Karpas-422 (cell line): ENCODE results near the gene MAD1L1. TPM values are rescaled to one million over a fixed set of nuclear protein-coding genes. Genes with fewer than 3 reads are reported as not detected.

Source experiments
- DNase-seq: peaks from one replicate; pipeline ENCODE4 v3.0.0-alpha.2; 2015
- H2AFZ ChIP-seq: fragments of 200-600 bp; sonication (generic); 2 replicates; pipeline ENCODE4 v1.6.1; 2014; ENCODE audit warnings: antibody characterized with exemption, low read length, mixed read lengths
- H3K27ac ChIP-seq: fragments of 200-600 bp; sonication (generic); 2 replicates; pipeline ENCODE4 v1.5.1; 2014; ENCODE audit warnings: mild to moderate bottlenecking, low read length, moderate library complexity
- H3K27me3 ChIP-seq: fragments of 200-600 bp; sonication (generic); 2 replicates; pipeline ENCODE4 v1.6.1; 2014; ENCODE audit warnings: low read length, mixed read lengths
- H3K36me3 ChIP-seq: fragments of 200-600 bp; sonication (generic); 2 replicates; pipeline ENCODE4 v1.6.1; 2014; ENCODE audit warnings: low read length, mixed read lengths; ENCODE audit not compliant: insufficient read depth
- H3K4me1 ChIP-seq: fragments of 200-600 bp; sonication (generic); 2 replicates; pipeline ENCODE4 v1.6.1; 2014; ENCODE audit warnings: mild to moderate bottlenecking, low read length, mixed read lengths
- H3K4me2 ChIP-seq: fragments of 200-600 bp; sonication (generic); 2 replicates; pipeline ENCODE4 v1.6.1; 2014; ENCODE audit warnings: low read length, low read depth, mild to moderate bottlenecking; ENCODE audit not compliant: poor library complexity, severe bottlenecking
- H3K4me3 ChIP-seq: fragments of 200-600 bp; sonication (generic); 2 replicates; pipeline ENCODE4 v1.5.1; 2014; ENCODE audit warnings: mild to moderate bottlenecking, antibody characterized with exemption, low read length, mixed read lengths
- H3K79me2 ChIP-seq: fragments of 200-600 bp; sonication (generic); 2 replicates; pipeline ENCODE4 v1.6.1; 2014; ENCODE audit warnings: mild to moderate bottlenecking, low read length, mixed read lengths
- H3K9ac ChIP-seq: fragments of 200-600 bp; sonication (generic); 2 replicates; pipeline ENCODE4 v1.6.0; 2014; ENCODE audit warnings: low read length
- H3K9me2 ChIP-seq: fragments of 200-600 bp; sonication (generic), shearing (Covaris generic); replicated peaks from 2 replicates; pipeline ENCODE4 v1.6.0; 2014; ENCODE audit warnings: mild to moderate bottlenecking, low read length, moderate library complexity; ENCODE audit not compliant: insufficient read depth
- H3K9me3 ChIP-seq: fragments of 300-700, 200-600 bp; sonication (generic); 2 replicates; pipeline ENCODE4 v1.6.1; 2014; ENCODE audit warnings: low read length, mixed read lengths
- H4K20me1 ChIP-seq: fragments of 200-600 bp; sonication (generic); 2 replicates; pipeline ENCODE4 v1.6.1; 2014; ENCODE audit warnings: mild to moderate bottlenecking, antibody characterized with exemption, low read length, low read depth; ENCODE audit not compliant: insufficient read depth
- total RNA-seq: library from RNA; depleted of rRNA; stranded (reverse); fragments of >200 nt; shearing (Covaris generic); gene quantifications from 2 replicates; pipeline ENCODE4 v1.2.3, GENCODE V29; 2014; ENCODE audit warnings: low replicate concordance

MAD1L1 gene
- total RNA-seq, 1 experiment from 2014 or later = 38.6 TPM

DNA sequence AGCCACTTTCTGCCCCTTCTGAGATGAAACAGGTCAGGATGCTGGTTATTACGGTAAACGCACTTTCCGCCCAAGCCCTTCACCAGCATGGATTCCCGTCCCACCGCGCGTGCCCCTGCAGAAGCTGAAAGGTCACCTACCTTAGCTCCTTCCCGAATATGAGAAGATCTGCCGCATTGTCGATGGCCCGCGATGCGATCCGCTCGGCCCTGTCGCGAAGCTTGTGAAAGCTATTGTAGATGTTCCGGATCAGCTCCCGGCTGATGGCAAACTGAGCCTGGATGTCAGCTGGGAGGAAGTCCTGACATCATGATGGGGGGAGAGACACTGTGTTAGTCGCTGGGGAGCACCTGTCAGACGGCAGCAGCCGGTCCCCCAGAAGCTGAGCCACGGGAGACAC lies 31.4 kb upstream of the MAD1L1 start:
- Histone ChIP-seq H3K9me2 (no peaks in the 10 kb centered on the region), H3K36me3 (no peaks in the 10 kb centered on the region), H3K79me2 (no peaks in the 10 kb centered on the region), H3K4me2 (no peak overlapping the region), H4K20me1 (no peaks in the 10 kb centered on the region), H2AFZ (no peak overlapping the region), H3K4me1 (no peaks in the 10 kb centered on the region; the same call in 1 of the 2 replicates), H3K27me3 (no peaks in the 10 kb centered on the region), H3K4me3 (no peak overlapping the region), H3K27ac (no peak overlapping the region), H3K9ac (no peak overlapping the region), H3K9me3 (no peaks in the 10 kb centered on the region)
- DNase-seq = no peak

GRCh38 chr7:2263176-2263575 lies 30.4 kb upstream of the MAD1L1 start:
- H3K27ac ChIP-seq = no peak overlapping the region
- no peaks in the 10 kb centered on the region for H3K9me3 ChIP-seq
- DNase-seq = no peak
- H2AFZ ChIP-seq = no peak overlapping the region
- no peaks in the 10 kb centered on the region; the same call in 1 of the 2 replicates for H3K4me1 ChIP-seq
- H3K36me3 ChIP-seq = no peaks in the 10 kb centered on the region
- H4K20me1 ChIP-seq = no peaks in the 10 kb centered on the region
- no peak overlapping the region for H3K4me3 ChIP-seq
- no peaks in the 10 kb centered on the region for H3K27me3 ChIP-seq
- no peak overlapping the region for H3K4me2 ChIP-seq
- H3K79me2 ChIP-seq = no peaks in the 10 kb centered on the region
- H3K9me2 ChIP-seq = no peaks in the 10 kb centered on the region
- no peak overlapping the region for H3K9ac ChIP-seq

DNA sequence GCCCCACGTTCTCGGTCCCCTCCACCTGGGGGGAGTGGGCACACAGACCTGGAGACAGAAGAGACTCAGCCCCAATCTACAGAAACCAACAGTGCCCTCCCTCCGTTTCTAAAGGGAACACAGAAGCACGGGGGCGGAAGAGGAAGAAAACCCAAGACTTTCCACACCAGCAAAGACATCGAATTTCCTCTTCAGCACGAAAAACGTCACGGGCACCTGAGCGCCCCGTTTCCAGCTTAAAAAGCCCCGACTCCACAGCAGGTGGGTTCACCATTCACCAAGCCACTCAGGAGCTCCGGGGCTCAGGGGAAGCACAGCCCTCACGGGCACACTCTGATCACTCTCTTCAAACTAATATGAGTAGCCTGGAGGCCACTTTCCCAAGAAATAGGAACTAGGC lies 28.9 kb upstream of the MAD1L1 start:
- Histone ChIP-seq H3K4me1 (no peaks in the 10 kb centered on the region; the same call in 1 of the 2 replicates), H3K27ac (no peak overlapping the region), H3K9ac (no peak overlapping the region), H3K27me3 (no peaks in the 10 kb centered on the region), H3K36me3 (no peaks in the 10 kb centered on the region), H3K4me2 (no peak overlapping the region), H2AFZ (no peak overlapping the region), H3K9me3 (no peaks in the 10 kb centered on the region), H3K9me2 (no peaks in the 10 kb centered on the region), H3K4me3 (no peak overlapping the region), H3K79me2 (no peaks in the 10 kb centered on the region), H4K20me1 (no peaks in the 10 kb centered on the region)
- no peak for DNase-seq

GRCh38 chr7:2260820-2261219 lies 28.1 kb upstream of the MAD1L1 start:
- Histone ChIP-seq H2AFZ (no peak overlapping the region), H3K27ac (no peak overlapping the region), H4K20me1 (no peaks in the 10 kb centered on the region), H3K36me3 (no peaks in the 10 kb centered on the region), H3K4me2 (no peak overlapping the region), H3K4me1 (no peaks in the 10 kb centered on the region; the same call in 1 of the 2 replicates), H3K79me2 (no peaks in the 10 kb centered on the region), H3K27me3 (no peaks in the 10 kb centered on the region), H3K9me3 (no peaks in the 10 kb centered on the region), H3K4me3 (no peak overlapping the region), H3K9ac (no peak overlapping the region), H3K9me2 (no peaks in the 10 kb centered on the region)
- no peak for DNase-seq

DNA sequence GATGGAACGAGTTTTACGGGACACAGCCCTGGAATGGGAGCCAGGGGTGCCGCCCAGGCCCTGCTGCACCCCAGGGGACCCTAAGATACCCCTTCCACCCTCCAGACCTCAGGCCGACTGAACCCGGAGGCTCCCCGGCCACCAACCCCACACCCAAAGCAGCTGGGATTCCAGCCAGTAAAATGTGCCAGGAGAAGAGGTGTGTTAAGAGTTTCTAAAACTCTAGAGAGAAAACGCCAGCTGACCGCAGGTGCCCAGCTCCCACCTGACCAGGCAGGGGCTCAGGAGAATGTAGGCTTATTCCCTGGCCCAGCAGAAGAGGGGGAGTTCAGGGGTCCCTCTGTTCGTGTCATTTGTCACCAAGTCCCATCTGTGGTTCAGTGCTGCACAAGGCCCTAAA lies 26.7 kb upstream of the MAD1L1 start:
- Histone ChIP-seq H3K9ac (no peak overlapping the region), H2AFZ (no peak overlapping the region), H3K4me3 (no peak overlapping the region), H3K9me3 (no peaks in the 10 kb centered on the region), H4K20me1 (no peaks in the 10 kb centered on the region), H3K27ac (no peak overlapping the region), H3K36me3 (no peaks in the 10 kb centered on the region), H3K27me3 (no peaks in the 10 kb centered on the region), H3K4me1 (no peaks in the 10 kb centered on the region; the same call in 1 of the 2 replicates), H3K9me2 (no peaks in the 10 kb centered on the region), H3K4me2 (no peak overlapping the region), H3K79me2 (no peaks in the 10 kb centered on the region)
- no peak for DNase-seq

DNA sequence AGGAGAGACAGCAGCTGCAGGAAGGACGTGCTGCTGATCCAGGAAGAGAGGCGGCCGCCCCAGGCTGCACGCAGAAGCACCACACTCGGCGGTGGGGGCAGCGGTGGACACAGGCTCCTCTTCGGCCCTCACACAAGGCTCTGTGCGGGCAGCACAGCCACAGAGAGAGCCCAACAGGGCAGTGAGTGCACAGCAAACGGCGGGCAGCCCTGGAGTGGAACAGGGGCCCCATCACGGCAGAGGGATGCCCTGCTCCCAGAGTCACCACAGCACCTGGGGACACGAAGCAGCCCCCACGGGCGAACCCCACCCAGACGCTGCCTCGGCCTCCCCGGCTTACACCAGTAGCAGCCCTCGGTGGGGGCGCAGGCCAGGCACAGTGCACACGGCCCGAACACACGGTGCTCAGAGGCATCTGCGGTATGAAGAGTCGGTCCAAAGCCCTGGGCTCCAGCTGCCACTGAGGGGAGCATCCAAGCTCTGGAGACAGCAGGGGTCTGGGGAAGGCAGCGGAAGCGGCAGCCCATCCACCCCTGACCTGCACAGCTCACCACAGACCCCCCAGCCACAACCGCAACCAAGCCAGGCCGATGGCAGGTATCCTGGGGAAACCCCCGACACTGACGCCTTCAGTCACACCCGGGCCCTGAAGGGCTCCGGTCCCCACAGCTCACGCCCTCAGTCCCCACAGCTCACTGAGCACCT lies 26.1 kb upstream of the MAD1L1 start:
- H3K4me2 ChIP-seq = no peak overlapping the region
- no peaks in the 10 kb centered on the region for H3K79me2 ChIP-seq
- H2AFZ ChIP-seq = no peak overlapping the region
- H3K27ac ChIP-seq = no peak overlapping the region
- H3K9me2 ChIP-seq = no peaks in the 10 kb centered on the region
- no peak overlapping the region for H3K9ac ChIP-seq
- no peaks in the 10 kb centered on the region for H3K27me3 ChIP-seq
- H3K9me3 ChIP-seq = no peaks in the 10 kb centered on the region
- H3K4me3 ChIP-seq = no peak overlapping the region
- no peaks in the 10 kb centered on the region for H4K20me1 ChIP-seq
- no peak for DNase-seq
- H3K4me1 ChIP-seq = no peaks in the 10 kb centered on the region; the same call in 1 of the 2 replicates
- no peaks in the 10 kb centered on the region for H3K36me3 ChIP-seq

DNA sequence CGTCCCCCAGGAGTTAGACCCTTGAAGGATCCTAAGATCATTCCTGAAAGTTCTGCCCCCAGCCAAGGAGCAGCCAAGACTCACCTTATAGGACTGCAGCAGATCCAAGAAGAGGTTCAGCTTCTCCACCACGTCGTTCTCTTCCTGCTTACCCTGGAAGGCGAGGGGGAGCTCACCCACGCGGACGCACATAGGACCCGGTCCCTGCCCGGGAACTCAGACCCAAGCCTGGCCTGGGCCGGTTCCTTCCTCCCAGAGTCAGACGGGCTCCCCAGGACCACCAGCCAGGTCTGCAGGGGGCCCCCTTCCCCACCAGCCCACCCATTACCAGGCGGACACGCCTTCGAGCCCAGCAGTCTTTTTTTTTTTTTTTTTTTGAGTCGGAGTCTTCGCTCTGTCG lies 24.9 kb upstream of the MAD1L1 start:
- H4K20me1 ChIP-seq = no peaks in the 10 kb centered on the region
- H3K36me3 ChIP-seq = no peaks in the 10 kb centered on the region
- no peak overlapping the region for H3K4me3 ChIP-seq
- no peak for DNase-seq
- no peaks in the 10 kb centered on the region for H3K9me2 ChIP-seq
- no peak overlapping the region for H3K27ac ChIP-seq
- no peaks in the 10 kb centered on the region for H3K27me3 ChIP-seq
- no peaks in the 10 kb centered on the region for H3K9me3 ChIP-seq
- H3K4me1 ChIP-seq = no peaks in the 10 kb centered on the region; the same call in 1 of the 2 replicates
- no peak overlapping the region for H3K9ac ChIP-seq
- no peak overlapping the region for H3K4me2 ChIP-seq
- H2AFZ ChIP-seq = no peak overlapping the region
- no peaks in the 10 kb centered on the region for H3K79me2 ChIP-seq

DNA sequence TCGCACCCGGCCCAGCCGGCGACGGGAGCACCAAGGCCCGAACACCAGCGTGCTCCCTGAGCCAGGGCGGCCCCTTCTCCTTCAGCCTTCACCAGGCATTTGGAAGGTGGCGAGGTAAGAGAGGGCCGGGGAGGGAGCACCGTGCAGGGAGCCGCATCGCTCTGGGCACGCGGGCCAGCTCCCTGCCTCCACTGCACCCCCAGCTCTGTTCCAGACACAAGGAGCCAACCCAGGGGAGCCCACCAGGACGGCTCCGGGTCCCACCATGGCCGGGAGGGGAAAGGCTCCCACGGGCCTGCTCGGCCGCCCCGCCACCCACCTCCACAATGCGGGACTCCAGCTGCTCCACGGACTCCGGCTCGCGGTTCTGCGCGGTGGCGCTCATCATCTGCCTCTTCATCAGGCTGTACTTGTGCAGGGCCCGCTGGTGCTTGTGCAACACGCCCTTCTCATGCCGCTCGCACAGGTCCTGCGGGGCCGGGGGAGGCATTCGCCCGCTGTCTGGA lies 24.4 kb upstream of the MAD1L1 start:
- Histone ChIP-seq H3K9ac (no peak overlapping the region), H4K20me1 (no peaks in the 10 kb centered on the region), H3K4me2 (no peak overlapping the region), H3K4me3 (no peak overlapping the region), H2AFZ (no peak overlapping the region), H3K79me2 (no peaks in the 10 kb centered on the region), H3K36me3 (no peaks in the 10 kb centered on the region), H3K9me3 (no peaks in the 10 kb centered on the region), H3K4me1 (no peaks in the 10 kb centered on the region; the same call in 1 of the 2 replicates), H3K27ac (no peak overlapping the region), H3K9me2 (no peaks in the 10 kb centered on the region), H3K27me3 (no peaks in the 10 kb centered on the region)
- no peak for DNase-seq
